ENCODE measurements around the gene CEP55.
"Not testable (repeated sequence)": the region's sequence is repeated elsewhere in the genome, so short reads cannot be mapped to it uniquely, and the experiment has no call there.

The CEP55 gene
- 14.1 to 79.2 (median 38.2) reads per million in 18 experiments for total RNA-seq

- peak; percentile 95 for DNase-seq
These were observed at the start of gene CEP55 for GRCh38 chr10:93496322-93497041. CEP55 (plus strand) TSS chr10:93496612; CDS start chr10:93500052, 3,440 bp downstream.

GRCh38 chr10:93447019-93447418 is 49.4 kb upstream of the CEP55 start:
- DNase-seq: no peak

GRCh38 chr10:93447970-93448369 is 48.4 kb upstream of the CEP55 start:
- no peak for DNase-seq

- no peak for DNase-seq
These were observed 45.0 kb upstream of the CEP55 start for GRCh38 chr10:93451244-93451947.

GRCh38 chr10:93452143-93452542 is 44.3 kb upstream of the CEP55 start:
- no peak for DNase-seq

- DNase-seq: no peak
These were observed 42.3 kb upstream of the CEP55 start for GRCh38 chr10:93454146-93454545.

- no peak for DNase-seq
These were observed 41.7 kb upstream of the CEP55 start for GRCh38 chr10:93454736-93455135.

GRCh38 chr10:93456480-93456879 is 39.9 kb upstream of the CEP55 start:
- DNase-seq: peak in 1 of 2 donors; percentile 36

- DNase-seq: no peak
These were observed 38.9 kb upstream of the CEP55 start for GRCh38 chr10:93457511-93457910.

- peak; percentile 65 to 91 for DNase-seq
These were observed 37.6 kb upstream of the CEP55 start for GRCh38 chr10:93458821-93459257.

- no peak for DNase-seq
These were observed 36.9 kb upstream of the CEP55 start for GRCh38 chr10:93459466-93459865.

- no peak for DNase-seq
These were observed 35.2 kb upstream of the CEP55 start for GRCh38 chr10:93461109-93461806.

- DNase-seq: peak in 1 of 2 donors; percentile 29
These were observed 34.6 kb upstream of the CEP55 start for GRCh38 chr10:93461807-93462178.

GRCh38 chr10:93462371-93462770 is 34.0 kb upstream of the CEP55 start:
- DNase-seq: no peak

- peak; percentile 81 to 91 for DNase-seq
These were observed 33.5 kb upstream of the CEP55 start for GRCh38 chr10:93462881-93463280.

GRCh38 chr10:93463723-93464476 is 32.5 kb upstream of the CEP55 start:
- peak; percentile 86 to 90 for DNase-seq

GRCh38 chr10:93464776-93465388 is 31.5 kb upstream of the CEP55 start:
- peak; percentile 40 to 63 for DNase-seq

- DNase-seq: peak; percentile 43 to 68
These were observed 30.4 kb upstream of the CEP55 start for GRCh38 chr10:93465806-93466675.

GRCh38 chr10:93467635-93468034 is 28.8 kb upstream of the CEP55 start:
- DNase-seq: not testable (repeated sequence)

GRCh38 chr10:93468461-93469213 is 27.8 kb upstream of the CEP55 start:
- DNase-seq: no peak

All from inflammatory macrophage (primary cell).